ENCODE data around the gene NCBP2.

NCBP2 gene

GRCh38 chr3:196915375-196915774 lies 27.0 kb downstream of the NCBP2 start:
- Histone ChIP-seq H4K20me1 (ENCODE audit: insufficient read depth) (no peaks in the 10 kb centered on the region), H3K27ac (no peak overlapping the region), H2AFZ (ENCODE audit: low read depth) (no peak overlapping the region), H3K4me2 (no peak overlapping the region), H3K4me1 (ENCODE audit: low read depth, poor library complexity, severe bottlenecking) (no peaks in the 10 kb centered on the region), H3K36me3 (ENCODE audit: insufficient read depth) (no peaks in the 10 kb centered on the region), H3K27me3 (ENCODE audit: insufficient read depth, low read depth) (no peaks in the 10 kb centered on the region), H3K79me2 (ENCODE audit: insufficient read depth, low read depth) (no peaks in the 10 kb centered on the region), H3K9ac (no peak overlapping the region), H3K4me3 (IDR thresholded peaks at IDR 0.05; ENCODE audit: insufficient read depth, low read depth, low read length) (no peak overlapping the region)
- no peak for TF ChIP-seq CTCF (conservative IDR thresholded peaks at IDR 0.05; ENCODE audit: low read depth, low read length)

- H3K27ac ChIP-seq: no peak overlapping the region
- no peaks in the 10 kb centered on the region for H3K4me1 ChIP-seq (ENCODE audit: low read depth, poor library complexity, severe bottlenecking)
- no peak overlapping the region for H3K4me2 ChIP-seq
- H4K20me1 ChIP-seq (ENCODE audit: insufficient read depth): no peaks in the 10 kb centered on the region
- H2AFZ ChIP-seq (ENCODE audit: low read depth): no peak overlapping the region
- TF ChIP-seq CTCF (conservative IDR thresholded peaks at IDR 0.05; ENCODE audit: low read depth, low read length): no peak
- no peaks in the 10 kb centered on the region for H3K36me3 ChIP-seq (ENCODE audit: insufficient read depth)
- no peaks in the 10 kb centered on the region for H3K27me3 ChIP-seq (ENCODE audit: insufficient read depth, low read depth)
- no peak overlapping the region for H3K9ac ChIP-seq
- no peak overlapping the region for H3K4me3 ChIP-seq (IDR thresholded peaks at IDR 0.05; ENCODE audit: insufficient read depth, low read depth, low read length)
- no peaks in the 10 kb centered on the region for H3K79me2 ChIP-seq (ENCODE audit: insufficient read depth, low read depth)
These were observed 27.5 kb downstream of the NCBP2 start for GRCh38 chr3:196914866-196915265.

- Histone ChIP-seq H3K36me3 (ENCODE audit: insufficient read depth) (peaks cover 6% of the 10 kb centered on the region; the same call in 1 of the 2 replicates), H3K27ac (no peak overlapping the region)
These were observed 38.6 kb downstream of the NCBP2 start for GRCh38 chr3:196903740-196904139.

GRCh38 chr3:196902296-196902695 lies 40.0 kb downstream of the NCBP2 start:
- Histone ChIP-seq H3K27me3 (ENCODE audit: insufficient read depth, low read depth) (no peaks in the 10 kb centered on the region), H3K36me3 (ENCODE audit: insufficient read depth) (peaks cover 6% of the 10 kb centered on the region; the same call in 1 of the 2 replicates), H3K4me3 (IDR thresholded peaks at IDR 0.05; ENCODE audit: insufficient read depth, low read depth, low read length) (no peak overlapping the region), H3K79me2 (ENCODE audit: insufficient read depth, low read depth) (0 out of 2 replicates have a peak, but pooled peaks cover 3% of the 10 kb centered on the region), H3K9ac (no peak overlapping the region), H4K20me1 (ENCODE audit: insufficient read depth) (no peaks in the 10 kb centered on the region), H3K4me1 (ENCODE audit: low read depth, poor library complexity, severe bottlenecking) (no peaks in the 10 kb centered on the region), H3K4me2 (no peak overlapping the region), H3K27ac (no peak overlapping the region), H2AFZ (ENCODE audit: low read depth) (no peak overlapping the region)
- TF ChIP-seq CTCF (conservative IDR thresholded peaks at IDR 0.05; ENCODE audit: low read depth, low read length): no peak

More at GRCh38 chr3:196903740-196904139, 38.6 kb downstream of the NCBP2 start:
- Histone ChIP-seq H3K9ac (no peak overlapping the region), H2AFZ (ENCODE audit: low read depth) (no peak overlapping the region), H3K4me3 (IDR thresholded peaks at IDR 0.05; ENCODE audit: insufficient read depth, low read depth, low read length) (no peak overlapping the region), H3K79me2 (ENCODE audit: insufficient read depth, low read depth) (no peaks in the 10 kb centered on the region), H3K4me1 (ENCODE audit: low read depth, poor library complexity, severe bottlenecking) (no peaks in the 10 kb centered on the region), H3K4me2 (no peak overlapping the region), H4K20me1 (ENCODE audit: insufficient read depth) (no peaks in the 10 kb centered on the region), H3K27me3 (ENCODE audit: insufficient read depth, low read depth) (no peaks in the 10 kb centered on the region)
- no peak for TF ChIP-seq CTCF (conservative IDR thresholded peaks at IDR 0.05; ENCODE audit: low read depth, low read length)

Measured in KMS-11 (cell line).